Astrocyte (in vitro differentiated cells and primary cell): Measurements from ENCODE around the gene UNC5C. TPM values are rescaled to one million over a fixed set of nuclear protein-coding genes. Genes with fewer than 3 reads are reported as not detected.

Source experiments
- DNase-seq: peaks from one replicate; pipeline ENCODE4 v3.0.0-alpha.2; 2010; ENCODE audit warnings: low read depth
- FAIRE-seq: peaks from 2 replicates; lab custom pipeline; 2011; peaks lifted over from hg19 to GRCh38; lab: Jason Lieb, UNC
- H2AFZ ChIP-seq: 2 replicates; pipeline ENCODE4 v1.6.0; 2012; ENCODE audit warnings: low read depth, low read length, inconsistent platforms
- H3K27ac ChIP-seq: 2 replicates; pipeline ENCODE4 v1.5.1; 2011; ENCODE audit warnings: low read depth, low read length, inconsistent platforms
- H3K27me3 ChIP-seq: 2 replicates; pipeline ENCODE4 v1.6.0; 2011; ENCODE audit warnings: low read length, inconsistent platforms; ENCODE audit not compliant: insufficient read depth
- H3K36me3 ChIP-seq: 2 replicates; pipeline ENCODE4 v1.5.1; 2011; ENCODE audit warnings: low read length, inconsistent platforms; ENCODE audit not compliant: insufficient read depth
- H3K4me1 ChIP-seq: 2 replicates; pipeline ENCODE4 v1.5.1; 2011; ENCODE audit warnings: low read length, inconsistent platforms; ENCODE audit not compliant: insufficient read depth
- H3K4me2 ChIP-seq: 2 replicates; pipeline ENCODE4 v1.6.0; 2012; ENCODE audit warnings: low read length, inconsistent platforms
- H3K4me3 ChIP-seq: 2 replicates; pipeline ENCODE4 v1.5.1; 2011; ENCODE audit warnings: low read depth, mild to moderate bottlenecking, low read length, inconsistent platforms; ENCODE audit not compliant: insufficient read depth
- H3K79me2 ChIP-seq: 2 replicates; pipeline ENCODE4 v1.6.0; 2012; ENCODE audit warnings: mild to moderate bottlenecking, low read length, inconsistent platforms; ENCODE audit not compliant: insufficient read depth
- H3K9ac ChIP-seq: 2 replicates; pipeline ENCODE4 v1.6.0; 2012; ENCODE audit warnings: mild to moderate bottlenecking, low read length, inconsistent platforms
- H3K9me3 ChIP-seq: 2 replicates; pipeline ENCODE4 v1.5.1; 2012; ENCODE audit warnings: low read depth, mild to moderate bottlenecking, low read length, inconsistent platforms; ENCODE audit not compliant: insufficient read depth
- H4K20me1 ChIP-seq: 2 replicates; pipeline ENCODE4 v1.6.0; 2012; ENCODE audit warnings: low read length, inconsistent platforms; ENCODE audit not compliant: insufficient read depth
- H3K27ac Mint-ChIP-seq: one replicate; pipeline ENCODE4 v1.8.0; 2021; ENCODE audit warnings: mild to moderate bottlenecking, mixed read lengths; ENCODE audit not compliant: unreplicated experiment
- H3K27me3 Mint-ChIP-seq: one replicate; pipeline ENCODE4 v1.8.0; 2021; ENCODE audit warnings: low read depth, mixed read lengths; ENCODE audit not compliant: unreplicated experiment
- H3K36me3 Mint-ChIP-seq: one replicate; pipeline ENCODE4 v1.8.0; 2021; ENCODE audit warnings: low read depth, mixed read lengths; ENCODE audit not compliant: unreplicated experiment
- H3K4me1 Mint-ChIP-seq: one replicate; pipeline ENCODE4 v1.8.0; 2021; ENCODE audit warnings: low read depth, mixed read lengths; ENCODE audit not compliant: unreplicated experiment
- H3K4me3 Mint-ChIP-seq: one replicate; pipeline ENCODE4 v1.8.0; 2021; ENCODE audit warnings: mild to moderate bottlenecking, moderate library complexity, mixed read lengths; ENCODE audit not compliant: unreplicated experiment
- H3K9me3 Mint-ChIP-seq: one replicate; pipeline ENCODE4 v1.8.0; 2021; ENCODE audit warnings: mild to moderate bottlenecking, mixed read lengths; ENCODE audit not compliant: unreplicated experiment
- CTCF ChIP-seq: IDR thresholded peaks from 2 replicates; pipeline ENCODE4 v1.5.1; 2011; ENCODE audit warnings: low read depth, mild to moderate bottlenecking, inconsistent platforms, low read length, moderate library complexity; ENCODE audit not compliant: insufficient read depth
- EZH2 ChIP-seq: IDR thresholded peaks from 2 replicates; pipeline ENCODE4 v1.6.1; 2012; ENCODE audit warnings: mild to moderate bottlenecking, low read length, inconsistent platforms; ENCODE audit not compliant: insufficient read depth
- total RNA-seq: library from RNA; stranded (reverse); gene quantifications from 2 replicates; pipeline ENCODE4 v1.2.1, GENCODE V29; 2021

UNC5C gene
- total RNA-seq, 1 donor from 2014 or later: 3.1 TPM

- Histone ChIP-seq H2AFZ (no peak overlapping the region), H3K4me3 (no peak overlapping the region), H3K27me3 (no peaks in the 10 kb centered on the region), H3K9me3 (no peaks in the 10 kb centered on the region), H3K4me2 (no peak overlapping the region), H4K20me1 (no peaks in the 10 kb centered on the region), H3K36me3 (no peaks in the 10 kb centered on the region), H3K4me1 (no peaks in the 10 kb centered on the region), H3K79me2 (no peaks in the 10 kb centered on the region), H3K9ac (no peak overlapping the region), H3K27ac (no peak overlapping the region)
- Mint-ChIP-seq H3K36me3 (no peaks in the 10 kb centered on the region), H3K4me1 (peaks cover 1% of the 10 kb centered on the region), H3K9me3 (no peaks in the 10 kb centered on the region), H3K4me3 (no peak overlapping the region), H3K27ac (no peak overlapping the region), H3K27me3 (no peaks in the 10 kb centered on the region)
- DNase-seq: no peak
- TF ChIP-seq CTCF: no peak
- TF ChIP-seq EZH2: no peak
- no peak for FAIRE-seq
Observed at GRCh38 chr4:95318044-95318443, 230.7 kb downstream of the UNC5C start.

- no peak overlapping the region for H3K9ac ChIP-seq
- H3K36me3 Mint-ChIP-seq: no peaks in the 10 kb centered on the region
- no peaks in the 10 kb centered on the region for H3K27me3 ChIP-seq
- H4K20me1 ChIP-seq: no peaks in the 10 kb centered on the region
- no peak overlapping the region for H3K27ac ChIP-seq
- H3K4me1 Mint-ChIP-seq: peaks cover 1% of the 10 kb centered on the region
- H3K4me3 Mint-ChIP-seq: no peak overlapping the region
- no peak for DNase-seq
- H3K4me1 ChIP-seq: no peaks in the 10 kb centered on the region
- peak overlapping the region; percentile 50 for H2AFZ ChIP-seq
- no peak overlapping the region for H3K4me3 ChIP-seq
- no peaks in the 10 kb centered on the region for H3K79me2 ChIP-seq
- H3K36me3 ChIP-seq: no peaks in the 10 kb centered on the region
- H3K9me3 ChIP-seq: no peaks in the 10 kb centered on the region
- no peaks in the 10 kb centered on the region for H3K9me3 Mint-ChIP-seq
- H3K27ac Mint-ChIP-seq: no peak overlapping the region
- H3K4me2 ChIP-seq: no peak overlapping the region
- H3K27me3 Mint-ChIP-seq: no peaks in the 10 kb centered on the region
- TF ChIP-seq EZH2: no peak
- no peak for TF ChIP-seq CTCF
- FAIRE-seq: no peak
Observed at GRCh38 chr4:95317085-95317793, 231.5 kb downstream of the UNC5C start.

- H3K27me3 ChIP-seq: no peaks in the 10 kb centered on the region
- H3K27me3 Mint-ChIP-seq: no peaks in the 10 kb centered on the region
- H3K9ac ChIP-seq: no peak overlapping the region
- TF ChIP-seq CTCF: no peak
- no peak for TF ChIP-seq EZH2
- H2AFZ ChIP-seq: no peak overlapping the region
- no peaks in the 10 kb centered on the region for H4K20me1 ChIP-seq
- H3K4me1 Mint-ChIP-seq: peaks cover 1% of the 10 kb centered on the region
- no peaks in the 10 kb centered on the region for H3K9me3 Mint-ChIP-seq
- no peak overlapping the region for H3K27ac ChIP-seq
- H3K79me2 ChIP-seq: no peaks in the 10 kb centered on the region
- no peak overlapping the region for H3K4me2 ChIP-seq
- no peaks in the 10 kb centered on the region for H3K36me3 Mint-ChIP-seq
- H3K36me3 ChIP-seq: no peaks in the 10 kb centered on the region
- H3K9me3 ChIP-seq: no peaks in the 10 kb centered on the region
- H3K4me3 Mint-ChIP-seq: no peak overlapping the region
- no peaks in the 10 kb centered on the region for H3K4me1 ChIP-seq
- no peak for DNase-seq
- H3K27ac Mint-ChIP-seq: no peak overlapping the region
- no peak overlapping the region for H3K4me3 ChIP-seq
- no peak for FAIRE-seq
Observed at GRCh38 chr4:95314573-95314972, 234.2 kb downstream of the UNC5C start.
